GM15510 (cell line): ENCODE results near the gene PTOV1.
A peak's percentile ranks its signal among the peaks of the same experiment; 100 is the strongest.

Experiments
- POLR2A ChIP-seq: IDR thresholded peaks from 3 replicates; pipeline ENCODE4 v1.6.1; 2011; ENCODE audit warnings: borderline replicate concordance; ENCODE audit not compliant: insufficient read length; ENCODE audit errors: extremely low read depth

PTOV1 gene

DNA sequence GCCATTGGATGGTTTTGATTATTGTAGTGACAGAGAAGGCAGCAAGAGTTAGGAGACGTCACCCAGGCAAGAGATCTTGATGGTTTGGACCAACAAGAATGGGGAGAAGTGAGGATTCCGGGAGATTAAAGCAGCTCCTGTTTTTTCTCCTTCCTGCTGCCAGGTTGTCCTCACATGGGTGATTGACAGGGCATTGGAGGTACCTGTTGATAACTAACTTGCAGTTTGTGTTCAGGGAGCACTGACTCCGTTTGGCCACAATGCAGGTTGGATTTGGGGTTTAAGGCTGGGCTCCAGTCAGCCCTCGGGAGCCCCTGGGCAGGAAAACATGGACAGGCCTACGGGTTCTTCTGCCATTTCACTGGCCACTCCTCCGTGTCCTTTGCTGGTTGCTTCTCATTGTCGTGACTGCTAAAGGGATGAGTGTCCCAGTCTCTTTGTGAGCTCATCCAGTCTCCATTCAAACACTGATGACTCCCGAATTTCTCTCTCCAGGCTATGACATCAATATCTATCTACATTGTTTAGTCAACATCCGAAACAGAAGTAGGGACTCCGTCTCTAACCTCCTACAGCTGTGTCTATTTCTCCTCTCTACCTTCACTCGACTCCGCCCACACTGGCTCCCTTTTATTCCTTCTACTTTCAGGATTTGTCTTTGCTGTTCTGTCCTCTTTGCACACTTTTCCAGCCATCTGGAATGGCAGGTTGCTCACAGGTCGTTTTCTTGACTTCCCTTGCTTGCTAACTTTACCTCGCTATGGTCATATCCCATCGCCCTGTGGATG is 1.3 kb upstream of the PTOV1 start:
- TF ChIP-seq POLR2A = no peak

- TF ChIP-seq POLR2A = no peak
Observed at GRCh38 chr19:49850221-49850486, 805 bp upstream of the PTOV1 start.

DNA sequence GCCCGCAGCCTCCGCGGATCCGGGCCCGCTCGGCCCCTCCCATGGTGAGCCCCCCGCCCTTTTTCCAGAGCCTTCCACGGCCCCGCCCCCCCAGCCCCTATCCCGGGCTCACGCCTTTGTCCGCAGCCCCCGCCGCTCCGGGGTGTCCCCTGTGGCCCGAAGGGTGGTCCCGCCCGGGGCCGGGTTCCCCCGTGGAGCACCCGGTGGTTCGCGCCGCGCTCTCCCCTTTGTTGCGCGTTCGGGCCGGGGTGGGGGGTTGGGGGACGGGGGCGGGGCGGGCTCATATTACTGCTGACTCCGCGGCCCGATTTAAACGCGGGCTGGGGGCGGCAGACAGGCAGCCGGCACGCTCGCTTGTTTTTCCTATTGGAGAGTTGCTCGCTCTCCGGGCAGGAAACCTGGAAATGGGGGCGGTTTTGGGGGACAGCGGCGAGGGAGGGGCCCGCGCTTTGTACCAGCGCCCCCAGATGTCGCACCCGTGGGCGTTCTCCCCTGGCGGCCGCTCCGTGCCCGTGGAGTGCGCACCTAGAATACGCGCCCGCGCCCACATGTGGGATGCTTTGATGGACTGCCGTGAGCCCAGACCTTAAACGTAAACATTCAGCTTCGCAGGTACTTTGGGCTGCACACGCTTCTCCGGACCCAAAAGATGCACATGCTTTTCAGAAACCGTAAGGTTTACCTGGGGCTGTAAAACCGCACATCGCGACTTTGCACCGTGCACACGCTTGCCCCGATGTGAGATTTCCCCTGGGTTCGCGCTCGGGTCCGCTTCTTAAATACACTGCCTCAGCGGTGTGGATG is 699 bp downstream of the PTOV1 start:
- no peak for TF ChIP-seq POLR2A

- TF ChIP-seq POLR2A = no peak
Observed at GRCh38 chr19:49852631-49853126, 1.7 kb downstream of the PTOV1 start.

- TF ChIP-seq POLR2A = no peak
Observed at GRCh38 chr19:49853852-49854377, 3.0 kb downstream of the PTOV1 start.

GRCh38 chr19:49854378-49855263 is 3.7 kb downstream of the PTOV1 start:
- no peak for TF ChIP-seq POLR2A

DNA sequence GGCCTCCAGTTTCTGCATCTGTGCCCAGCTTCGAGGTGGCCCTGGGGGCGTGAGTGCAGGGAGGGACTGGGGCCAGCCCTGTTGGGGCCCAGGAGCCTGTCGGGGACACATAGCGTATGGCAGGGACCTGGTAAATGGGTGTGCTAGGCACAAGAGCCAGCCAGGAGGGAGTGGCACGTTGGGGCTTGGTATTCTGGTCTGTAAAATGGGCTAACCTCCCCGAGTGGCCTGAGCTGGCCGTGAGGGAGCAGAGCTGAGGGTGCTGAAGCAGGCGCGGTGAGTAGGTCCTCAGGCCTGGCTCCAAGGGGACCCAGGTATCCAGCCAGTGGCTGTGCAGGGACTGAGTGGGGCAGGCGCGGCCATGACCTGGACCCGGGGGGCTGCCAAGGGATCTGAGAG is 4.3 kb downstream of the PTOV1 start:
- TF ChIP-seq POLR2A = no peak

DNA sequence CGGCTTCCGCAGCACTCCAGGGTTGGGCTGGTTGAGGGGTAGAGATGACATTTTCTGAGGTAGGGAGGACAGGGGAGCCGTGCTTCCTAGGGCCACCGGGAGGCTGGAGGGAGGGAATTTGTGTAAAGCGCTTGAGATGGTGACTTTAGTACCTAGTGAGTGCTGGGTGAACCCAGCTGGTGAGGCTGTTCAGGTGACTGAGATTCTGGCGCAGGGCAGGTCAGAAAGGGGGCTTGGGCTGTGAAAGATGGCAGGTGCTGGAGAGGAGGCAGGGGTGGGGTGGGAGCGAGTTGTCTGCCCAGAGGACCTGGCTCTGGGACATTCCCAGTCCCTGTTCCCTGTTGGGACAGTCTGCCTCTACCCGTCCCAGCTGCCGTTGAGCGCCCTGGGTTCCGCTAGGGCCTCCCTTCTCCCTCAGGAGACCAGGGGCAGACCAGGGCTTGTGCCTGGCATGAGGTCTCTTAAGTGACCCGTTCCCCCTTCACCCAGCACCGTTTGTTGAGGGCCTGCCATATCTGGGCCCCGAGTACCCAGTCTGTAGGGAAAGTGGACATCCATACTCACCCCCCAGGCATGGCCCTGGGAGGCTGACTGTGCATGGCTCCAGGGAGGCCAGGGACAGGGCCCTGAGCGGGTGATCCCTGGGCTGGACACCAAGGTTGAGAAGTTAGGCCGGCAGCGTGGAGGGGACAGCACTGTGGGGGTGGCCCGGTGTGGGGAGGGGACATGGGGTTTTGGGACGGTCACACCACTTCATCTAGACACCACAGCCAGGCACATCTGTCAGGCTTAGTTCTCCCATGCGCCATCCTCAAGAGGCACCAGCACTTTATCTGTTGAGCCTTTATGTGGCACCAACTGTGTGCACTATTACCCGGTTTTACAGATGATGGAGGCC is 5.0 kb downstream of the PTOV1 start:
- TF ChIP-seq POLR2A = no peak

DNA sequence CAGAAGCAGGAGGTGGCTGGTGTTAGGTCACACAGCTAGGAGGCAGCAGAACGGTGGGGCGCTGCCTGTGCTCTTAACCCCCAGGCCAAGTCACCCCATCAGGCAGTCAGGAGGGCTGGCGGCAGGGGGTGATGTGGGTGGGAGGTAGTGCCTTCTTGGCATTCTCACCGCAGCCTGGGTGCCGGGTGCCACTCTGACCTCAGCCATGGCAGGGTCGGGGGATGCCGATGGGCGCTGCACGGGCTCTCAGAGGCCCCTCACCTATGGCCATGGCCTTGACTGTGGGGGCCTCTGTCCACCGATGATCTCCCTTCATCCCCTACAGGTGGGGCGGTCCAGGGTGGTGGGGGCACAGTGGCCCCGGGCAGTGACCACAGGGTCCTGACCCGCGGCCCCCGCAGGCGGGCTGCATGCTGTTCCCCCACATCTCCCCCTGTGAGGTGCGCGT is 5.6 kb downstream of the PTOV1 start:
- TF ChIP-seq POLR2A = no peak

- TF ChIP-seq POLR2A = peak; percentile 18
Observed at GRCh38 chr19:49857061-49857837, 6.3 kb downstream of the PTOV1 start.

GRCh38 chr19:49857838-49858087 is 6.8 kb downstream of the PTOV1 start:
- no peak for TF ChIP-seq POLR2A

GRCh38 chr19:49858088-49858985 is 7.4 kb downstream of the PTOV1 start:
- TF ChIP-seq POLR2A = no peak
